SK-N-SH (cell line): ENCODE measurements around the gene OR10V1. TPM values are rescaled to one million over a fixed set of nuclear protein-coding genes. Genes with fewer than 3 reads are reported as not detected.
"Not testable (repeated sequence)": the region's sequence is repeated elsewhere in the genome, so short reads cannot be mapped to it uniquely, and the experiment has no call there.

ENCODE experiments used
- CTCF ChIA-PET: fragments of 300-600, 350-600 bp; formaldehyde crosslinking; extraction: SDS; loops from one replicate; lab custom pipeline; 2021; lab: Yijun Ruan, JAX
- POLR2A ChIA-PET: fragments of 350-600 bp; sonication (Branson Sonifier 250); formaldehyde crosslinking; extraction: SDS; loops from one replicate; lab custom pipeline; 2020; ENCODE audit warnings: antibody characterized with exemption, inconsistent platforms; lab: Yijun Ruan, JAX
- DNase-seq: peaks from one replicate; pipeline ENCODE4 v3.0.0; 2012
- H2AFZ ChIP-seq: fragments of 200-600 bp; sonication (generic); 2 replicates; pipeline ENCODE4 v1.8.1; 2016; ENCODE audit warnings: antibody characterized with exemption, mild to moderate bottlenecking, low read depth
- H3F3A ChIP-seq: fragments of 200-600 bp; sonication (generic); replicated peaks from 2 replicates; pipeline ENCODE3; 2016; ENCODE audit warnings: antibody characterized with exemption, mild to moderate bottlenecking; ENCODE audit not compliant: insufficient read depth
- H3K27ac ChIP-seq, 2 experiments: fragments of 200-500 bp in 1 of 2; fragments of 200-600 bp in 1 of 2; sonication (Bioruptor generic) in 1 of 2; sonication (generic), shearing (Covaris generic) in 1 of 2; 2 replicates each; pipeline versions ENCODE4 v1.5.1 to v1.6.1; 2014 to 2016; ENCODE audit warnings: low read depth in 2 of 2, inconsistent platforms in 1 of 2, low read length in 1 of 2, mild to moderate bottlenecking in 1 of 2, mixed read lengths in 1 of 2
- H3K27me3 ChIP-seq: fragments of 200-600 bp; sonication (generic), shearing (Covaris generic); 2 replicates; pipeline ENCODE4 v1.6.1; 2016; ENCODE audit warnings: mixed run types; ENCODE audit not compliant: insufficient read depth
- H3K36me3 ChIP-seq, 2 experiments: fragments of 200-500 bp in 1 of 2; fragments of 200-600 bp in 1 of 2; sonication (Bioruptor generic) in 1 of 2; sonication (generic) in 1 of 2; replicated peaks in 1 of 2; 2 replicates each; pipeline versions ENCODE3 to v1.5.1; 2014 to 2016; ENCODE audit warnings: low read length in 1 of 2, mild to moderate bottlenecking in 1 of 2; ENCODE audit not compliant: insufficient read depth in 2 of 2, control insufficient read depth in 1 of 2
- H3K4me1 ChIP-seq, 2 experiments: fragments of 200-500 bp in 1 of 2; fragments of 200-600 bp in 1 of 2; sonication (Bioruptor generic) in 1 of 2; sonication (generic), shearing (Covaris generic) in 1 of 2; 2 replicates each; pipeline versions ENCODE4 v1.5.1 to v1.6.1; 2014 to 2016; ENCODE audit warnings: low read depth in 1 of 2, low read length in 1 of 2, mixed run types in 1 of 2; ENCODE audit not compliant: insufficient read depth in 2 of 2, control insufficient read depth in 1 of 2
- H3K4me2 ChIP-seq: fragments of 200-600 bp; sonication (generic), shearing (Covaris generic); 2 replicates; pipeline ENCODE4 v1.6.1; 2017; ENCODE audit warnings: mixed run types
- H3K4me3 ChIP-seq, 2 experiments: fragments of 200-500 bp in 1 of 2; fragments of 200-600 bp in 1 of 2; sonication (Bioruptor generic) in 1 of 2; sonication (generic), shearing (Covaris generic) in 1 of 2; 2 replicates each; pipeline versions ENCODE4 v1.5.1 to v1.8.1; 2014 to 2016; ENCODE audit warnings: low read depth in 2 of 2, inconsistent platforms in 1 of 2, low read length in 1 of 2, mild to moderate bottlenecking in 1 of 2, mixed read lengths in 1 of 2, moderate library complexity in 1 of 2
- H3K79me2 ChIP-seq: fragments of 200-600 bp; sonication (generic); 2 replicates; pipeline ENCODE4 v1.8.1; 2017; ENCODE audit warnings: mild to moderate bottlenecking; ENCODE audit not compliant: insufficient read depth
- H3K9ac ChIP-seq: fragments of 200-600 bp; sonication (generic); 2 replicates; pipeline ENCODE4 v1.6.1; 2017; ENCODE audit warnings: mixed run types
- H3K9me2 ChIP-seq: fragments of 200-600 bp; sonication (generic); 2 replicates; pipeline ENCODE4 v1.6.1; 2017; ENCODE audit warnings: mixed run types
- H3K9me3 ChIP-seq: fragments of 200-600 bp; sonication (generic); 2 replicates; pipeline ENCODE4 v1.6.1; 2017; ENCODE audit warnings: mixed run types, mild to moderate bottlenecking, moderate library complexity
- H4K20me1 ChIP-seq: fragments of 200-600 bp; sonication (generic); 2 replicates; pipeline ENCODE4 v1.6.1; 2017; ENCODE audit warnings: mild to moderate bottlenecking, mixed run types; ENCODE audit not compliant: insufficient read depth
- CHD2 ChIP-seq: fragments of 150-350 bp; IDR thresholded peaks from 2 replicates; pipeline ENCODE4 v1.6.1; 2018; ENCODE audit warnings: low read length; ENCODE audit not compliant: partially characterized antibody
- CTCF ChIP-seq: fragments of 200-600 bp; sonication (generic); IDR thresholded peaks from 2 replicates; pipeline ENCODE4 v1.6.1; 2017; ENCODE audit warnings: antibody characterized with exemption, mild to moderate bottlenecking, moderate library complexity
- ELF1 ChIP-seq: IDR thresholded peaks from 2 replicates; pipeline ENCODE4 v1.4.0; 2012
- EZH2phosphoT487 ChIP-seq: fragments of 200-600 bp; sonication (generic); IDR thresholded peaks from 2 replicates; pipeline ENCODE4 v1.6.1; 2017; ENCODE audit warnings: low read depth, mixed run types, mild to moderate bottlenecking, antibody characterized with exemption, moderate library complexity, borderline replicate concordance
- FOSL2 ChIP-seq: IDR thresholded peaks from 2 replicates; pipeline ENCODE4 v1.4.0; 2012; ENCODE audit warnings: low read depth, mild to moderate bottlenecking, moderate library complexity, borderline replicate concordance
- GABPA ChIP-seq: IDR thresholded peaks from 2 replicates; pipeline ENCODE4 v1.4.0; 2012; ENCODE audit warnings: low read depth, mild to moderate bottlenecking
- GATA2 ChIP-seq: sonication (generic); formaldehyde crosslinking; IDR thresholded peaks from 2 replicates; pipeline ENCODE4 v1.5.0; 2020; ENCODE audit warnings: mild to moderate bottlenecking, missing genetic modification reagents
- MXI1 ChIP-seq: IDR thresholded peaks from 2 replicates; pipeline ENCODE4 v1.6.1; 2012; ENCODE audit warnings: mild to moderate bottlenecking, low read depth, low read length, improper control_type of control experiment
- NFIC ChIP-seq: IDR thresholded peaks from 2 replicates; pipeline ENCODE4 v1.4.0; 2012; ENCODE audit warnings: borderline replicate concordance
- NRF1 ChIP-seq: IDR thresholded peaks from 2 replicates; pipeline ENCODE4 v1.6.1; 2012; ENCODE audit warnings: low read depth, mild to moderate bottlenecking, low read length
- PBX3 ChIP-seq: IDR thresholded peaks from 2 replicates; pipeline ENCODE4; 2012
- SIN3A ChIP-seq: IDR thresholded peaks from 2 replicates; pipeline ENCODE4 v1.6.1; 2012; ENCODE audit warnings: low read depth, mild to moderate bottlenecking, low read length, moderate library complexity, borderline replicate concordance
- USF1 ChIP-seq: IDR thresholded peaks from 2 replicates; pipeline ENCODE4 v1.4.0; 2012; ENCODE audit warnings: low read depth, borderline replicate concordance
- WGBS: methylation state at CpG from one replicate; pipeline ENCODE4 v1.1.6; 2017; ENCODE audit warnings: low lambda C conversion rate; 5-methylcytosine and 5-hydroxymethylcytosine counted together
- polyA plus RNA-seq, 3 experiments: library from polyadenylated mRNA; depleted of rRNA; stranded (reverse); fragments of >200 nt; gene quantifications; 2 replicates each; pipeline ENCODE4 v1.2.3, GENCODE V29; 2012

The OR10V1 gene
- polyA plus RNA-seq, 1 of the 3 experiments (the other 2 are of a cell fraction), result not detected

- no peak for DNase-seq
- peaks cover 38% of the 10 kb centered on the region for H3F3A ChIP-seq
- peak overlapping the region in 1 of 2 experiments; percentile 9; a peak in 1 of 4 replicates for H3K27ac ChIP-seq
- POLR2A ChIA-PET, result no interaction called here
- no peak overlapping the region for H3K9ac ChIP-seq
- H2AFZ ChIP-seq, result peak overlapping the region; percentile 45; the same call in 1 of the 2 replicates
- WGBS, result 46% methylated on average over 6 of the region's 6 CpGs
- no peaks in the 10 kb centered on the region for H4K20me1 ChIP-seq
- H3K4me2 ChIP-seq, result no peak overlapping the region
- H3K9me3 ChIP-seq, result no peaks in the 10 kb centered on the region
- H3K4me3 ChIP-seq, result no peak overlapping the region
- H3K36me3 ChIP-seq, result no peaks in the 10 kb centered on the region
- no peaks in the 10 kb centered on the region for H3K79me2 ChIP-seq
- TF ChIP-seq GABPA, result no peak
- no peak for TF ChIP-seq CTCF
- TF ChIP-seq, all 33 proteins: peak for 0
- CTCF ChIA-PET, result no interaction called here
- H3K9me2 ChIP-seq, result no peaks in the 10 kb centered on the region
- H3K4me1 ChIP-seq, result peaks cover 0 to 14% of the 10 kb centered on the region in 2 experiments; a peak in 1 of 4 replicates
- no peaks in the 10 kb centered on the region for H3K27me3 ChIP-seq
Measured at GRCh38 chr11:59705294-59705693, 8.4 kb downstream of the OR10V1 start.

GRCh38 chr11:59703515-59703914 lies 10.1 kb downstream of the OR10V1 start:
- POLR2A ChIA-PET, H3K79me2 ChIP-seq, DNase-seq, CTCF ChIA-PET, H3K4me2 ChIP-seq, H3K9me2 ChIP-seq, H3K36me3 ChIP-seq, H3K27me3 ChIP-seq, H3K4me3 ChIP-seq, H2AFZ ChIP-seq, H3K27ac ChIP-seq, H3K9ac ChIP-seq, H3K9me3 ChIP-seq, H4K20me1 ChIP-seq: not testable (repeated sequence)
- Histone ChIP-seq H3K4me1 (peaks cover 0 to 10% of the 10 kb centered on the region in 2 experiments; a peak in 1 of 4 replicates), H3F3A (peaks cover 31% of the 10 kb centered on the region)
- WGBS, result 67% methylated on average over 1 of the region's 1 CpG

- H3K36me3 ChIP-seq, H3K9me3 ChIP-seq, H3K9me2 ChIP-seq, H3K4me1 ChIP-seq, H3F3A ChIP-seq, H3K9ac ChIP-seq, POLR2A ChIA-PET, DNase-seq, H3K4me2 ChIP-seq, H2AFZ ChIP-seq, H3K79me2 ChIP-seq, H4K20me1 ChIP-seq, H3K27me3 ChIP-seq, H3K27ac ChIP-seq, CTCF ChIA-PET, H3K4me3 ChIP-seq: not testable (repeated sequence)
- WGBS, result 26% methylated on average over 4 of the region's 5 CpGs
Measured at GRCh38 chr11:59700157-59700556, 13.5 kb downstream of the OR10V1 start.

GRCh38 chr11:59698506-59698905 lies 15.1 kb downstream of the OR10V1 start:
- Histone ChIP-seq H3K4me2 (no peak overlapping the region), H3K9me2 (no peaks in the 10 kb centered on the region), H2AFZ (no peak overlapping the region), H3K4me3 (no peak overlapping the region), H3K27me3 (no peaks in the 10 kb centered on the region), H3K9ac (no peak overlapping the region), H3K4me1 (no peaks in the 10 kb centered on the region), H3F3A (no peaks in the 10 kb centered on the region), H3K9me3 (peaks cover 2% of the 10 kb centered on the region; the same call in 1 of the 2 replicates), H3K36me3 (no peaks in the 10 kb centered on the region), H3K27ac (no peak overlapping the region), H3K79me2 (no peaks in the 10 kb centered on the region), H4K20me1 (no peaks in the 10 kb centered on the region)
- ChIA-PET CTCF (no interaction called here), POLR2A (no interaction called here)
- DNase-seq, result no peak
- TF ChIP-seq USF1 (no peak), NRF1 (no peak), FOSL2 (no peak), GABPA (no peak), PBX3 (no peak), MXI1 (no peak), NFIC (no peak), ELF1 (no peak), EZH2phosphoT487 (no peak), SIN3A (no peak), GATA2 (CRISPR knock-in tag) (no peak), CHD2 (no peak)
